Erythroblast (primary cell): ENCODE measurements around the gene CNTNAP5.

ENCODE experiments used
- GATA1 ChIP-seq: IDR thresholded peaks from 2 replicates; pipeline ENCODE4 v1.6.1; 2011; ENCODE audit warnings: low read depth, mild to moderate bottlenecking, control low read depth, low read length, moderate library complexity
- POLR2A ChIP-seq: IDR thresholded peaks from 2 replicates; pipeline ENCODE4 v1.6.1; 2011; ENCODE audit warnings: mild to moderate bottlenecking, low read length

DNA sequence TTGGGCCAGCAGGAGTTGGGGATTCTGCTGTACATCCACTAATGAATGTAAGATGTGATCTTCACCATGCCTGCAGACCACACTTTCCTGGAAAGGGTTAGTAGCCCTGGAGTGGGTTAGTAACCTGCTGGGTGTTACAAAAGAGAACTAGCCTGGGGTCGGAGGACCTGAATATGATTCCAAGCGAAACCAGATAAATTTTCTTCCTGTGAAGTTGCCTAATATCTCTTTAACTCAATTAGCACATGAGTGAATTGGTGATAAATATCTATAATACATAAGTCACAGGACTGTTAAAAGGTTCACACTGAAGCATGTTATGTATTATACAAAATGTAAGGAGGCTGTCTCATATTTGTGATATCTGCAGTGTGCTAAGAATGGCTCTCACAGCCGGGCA is 291.0 kb downstream of the CNTNAP5 start:
- TF ChIP-seq POLR2A (no peak), GATA1 (no peak)
